WTC11 (cell line): Measurements from ENCODE around the gene PRTN3. TPM values are rescaled to one million over a fixed set of nuclear protein-coding genes. Genes with fewer than 3 reads are reported as not detected.

Experiments
- ATAC-seq: fragments of 200-7000 bp; cut with Tn5 transposase; 2 replicates; pipeline ENCODE4 v1.10.0; 2021; ENCODE audit warnings: mild to moderate bottlenecking, moderate library complexity
- CTCF ChIA-PET: fragments of 300-600 bp; sonication (Branson Sonifier 250); formaldehyde crosslinking; loops from one replicate; lab custom pipeline; 2021; ENCODE audit warnings: antibody characterized with exemption; lab: Charles Lee
- POLR2A ChIA-PET: fragments of 350-600 bp; sonication (Branson Sonifier 250); formaldehyde crosslinking; loops from one replicate; lab custom pipeline; 2021; ENCODE audit warnings: antibody characterized with exemption; lab: Charles Lee
- DNase-seq: peaks from one replicate; pipeline ENCODE4 v3.0.0; 2021; ENCODE audit warnings: low spot score
- H3K27ac Mint-ChIP-seq: 2 replicates; pipeline ENCODE4 v1.8.0; 2021; ENCODE audit warnings: mixed read lengths
- H3K27me3 Mint-ChIP-seq: 2 replicates; pipeline ENCODE4 v1.8.0; 2021; ENCODE audit warnings: low read depth, mild to moderate bottlenecking, moderate library complexity, mixed read lengths
- H3K36me3 Mint-ChIP-seq: 2 replicates; pipeline ENCODE4 v1.8.0; 2021; ENCODE audit warnings: mixed read lengths
- H3K4me1 Mint-ChIP-seq: 2 replicates; pipeline ENCODE4 v1.8.0; 2022; ENCODE audit warnings: mixed read lengths
- H3K4me3 Mint-ChIP-seq: 2 replicates; pipeline ENCODE4 v1.8.0; 2021; ENCODE audit warnings: mild to moderate bottlenecking, moderate library complexity, mixed read lengths
- H3K9me3 Mint-ChIP-seq: 2 replicates; pipeline ENCODE4 v1.8.0; 2021; ENCODE audit warnings: mixed read lengths
- AFF4 ChIP-seq: sonication (generic); formaldehyde crosslinking; IDR thresholded peaks from 2 replicates; pipeline ENCODE4 v1.8.1; 2023; ENCODE audit warnings: mild to moderate bottlenecking, missing genetic modification reagents, borderline replicate concordance
- AR ChIP-seq: fragments of 250-450 bp; sonication (Bioruptor Pico); IDR thresholded peaks from 2 replicates; pipeline ENCODE4 v1.9.0; 2021; ENCODE audit warnings: mild to moderate bottlenecking
- ATF1 ChIP-seq: sonication (generic); formaldehyde crosslinking; IDR thresholded peaks from 2 replicates; pipeline ENCODE4 v1.8.1; 2023; ENCODE audit warnings: mild to moderate bottlenecking, moderate library complexity, missing genetic modification reagents
- CBFB ChIP-seq: sonication (generic); formaldehyde crosslinking; IDR thresholded peaks from 2 replicates; pipeline ENCODE4 v1.8.1; 2022; ENCODE audit warnings: mild to moderate bottlenecking, low read depth, missing genetic modification reagents
- CTCF ChIP-seq: fragments of 200-600 bp; IDR thresholded peaks from 2 replicates; pipeline ENCODE4 v1.8.0; 2022; ENCODE audit warnings: antibody characterized with exemption
- ESRRA ChIP-seq: sonication (generic); formaldehyde crosslinking; IDR thresholded peaks from 2 replicates; pipeline ENCODE4 v1.8.1; 2022; ENCODE audit warnings: mild to moderate bottlenecking, missing genetic modification reagents, borderline replicate concordance
- ETV6 ChIP-seq: sonication (generic); formaldehyde crosslinking; IDR thresholded peaks from 2 replicates; pipeline ENCODE4 v1.8.1; 2022; ENCODE audit warnings: mild to moderate bottlenecking, missing genetic modification reagents
- IRF1 ChIP-seq: sonication (generic); formaldehyde crosslinking; IDR thresholded peaks from 2 replicates; pipeline ENCODE4 v1.8.0; 2023; ENCODE audit warnings: missing genetic modification reagents
- NFE2L1 ChIP-seq: sonication (generic); formaldehyde crosslinking; IDR thresholded peaks from 2 replicates; pipeline ENCODE4 v1.8.1; 2023; ENCODE audit warnings: missing genetic modification reagents
- NR1H2 ChIP-seq: sonication (generic); formaldehyde crosslinking; IDR thresholded peaks from 2 replicates; pipeline ENCODE4 v1.9.0; 2021; ENCODE audit warnings: mild to moderate bottlenecking, moderate library complexity, missing genetic modification reagents
- ZNF416 ChIP-seq: fragments of 250-450 bp; sonication (Bioruptor Pico); IDR thresholded peaks from 2 replicates; pipeline ENCODE4 v1.9.0; 2021; ENCODE audit warnings: mild to moderate bottlenecking, inconsistent platforms
- ZNF532 ChIP-seq: fragments of 250-450 bp; sonication (Bioruptor Pico); IDR thresholded peaks from 2 replicates; pipeline ENCODE4 v1.9.0; 2021; ENCODE audit warnings: mild to moderate bottlenecking, borderline replicate concordance
- ZNF671 ChIP-seq: fragments of 250-450 bp; sonication (Bioruptor Pico); IDR thresholded peaks from 2 replicates; pipeline ENCODE4 v1.8.0; 2021; ENCODE audit warnings: mild to moderate bottlenecking
- total RNA-seq: library from RNA; stranded (reverse); gene quantifications from 3 replicates; pipeline ENCODE4 v1.2.3, GENCODE V29; 2021

Gene PRTN3
- total RNA-seq, 1 experiment from 2014 or later: 0.61 TPM

GRCh38 chr19:861756-862580, 21.2 kb downstream of the PRTN3 start (continued):
- TF ChIP-seq AFF4 (CRISPR knock-in tag): no peak
- TF ChIP-seq ESRRA (CRISPR knock-in tag): 0 out of 2 replicates have a peak, but pooled peaks have one; percentile 8
- TF ChIP-seq, all 79 proteins: peak for 30

- DNase-seq (peak; percentile 94), ATAC-seq (peak; percentile 63)
- Mint-ChIP-seq H3K27ac (peak overlapping the region; percentile 78; the same call in 1 of the 2 replicates), H3K4me1 (peaks cover 5% of the 10 kb centered on the region), H3K36me3 (no peaks in the 10 kb centered on the region; the same call in 1 of the 2 replicates), H3K4me3 (peak overlapping the region; percentile 61), H3K9me3 (no peaks in the 10 kb centered on the region), H3K27me3 (peaks cover 31% of the 10 kb centered on the region)
- CTCF ChIA-PET: interaction anchor here (0.6 to 2.1 kb wide), 19 partner anchors 9 to 384 kb away, joined by 3 to 18 read pairs (median 4); partner anchors contain the start of genes ARHGAP45, KISS1R and PALM
- POLR2A ChIA-PET: no interaction called here
- TF ChIP-seq CBFB (CRISPR knock-in tag): no peak
- TF ChIP-seq ZNF671 (CRISPR knock-in tag): no peak
- 0 out of 2 replicates have a peak, but pooled peaks have one; percentile 34 for TF ChIP-seq ETV6 (CRISPR knock-in tag)
- TF ChIP-seq IRF1 (CRISPR knock-in tag): no peak
- TF ChIP-seq NR1H2 (CRISPR knock-in tag): no peak
- no peak for TF ChIP-seq ATF1 (CRISPR knock-in tag)
- no peak for TF ChIP-seq NFE2L1
- TF ChIP-seq AR (CRISPR knock-in tag): no peak
- no peak for TF ChIP-seq ZNF532
- TF ChIP-seq ZNF416: no peak
- TF ChIP-seq AFF4 (CRISPR knock-in tag): no peak
- no peak for TF ChIP-seq CTCF
Observed at GRCh38 chr19:862581-863314, 21.9 kb downstream of the PRTN3 start.
